HG02938 (cell line): ENCODE results near the gene SLC25A43.

Source experiments
- ATAC-seq: cut with Tn5 transposase; IDR thresholded peaks from one replicate; pipeline ENCODE4 v1.9.1; 2021; ENCODE audit warnings: mild to moderate bottlenecking, moderate library complexity; ENCODE audit not compliant: unreplicated experiment

The SLC25A43 gene

GRCh38 chrX:119495734-119496726 is 96.9 kb downstream of the SLC25A43 start:
- ATAC-seq, result no peak

DNA sequence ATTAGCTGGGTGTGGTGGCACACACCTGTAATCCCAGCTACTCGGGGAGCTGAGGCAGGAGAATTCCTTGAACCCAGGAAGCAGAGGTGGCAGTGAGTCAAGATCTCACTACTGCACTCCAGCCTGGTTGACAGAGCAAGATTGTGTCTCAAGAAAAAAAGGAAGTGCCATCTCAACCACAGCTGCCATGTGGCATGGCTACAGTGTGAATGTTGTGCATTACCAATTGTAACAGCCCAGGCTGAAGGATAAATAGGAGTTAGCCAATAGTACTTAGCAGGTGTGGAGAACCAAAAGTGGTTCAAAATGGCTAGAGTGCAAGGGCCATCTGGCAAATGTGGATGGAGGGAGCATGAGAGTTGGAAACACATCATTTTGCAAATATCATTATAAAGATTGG is 98.0 kb downstream of the SLC25A43 start:
- no peak for ATAC-seq

DNA sequence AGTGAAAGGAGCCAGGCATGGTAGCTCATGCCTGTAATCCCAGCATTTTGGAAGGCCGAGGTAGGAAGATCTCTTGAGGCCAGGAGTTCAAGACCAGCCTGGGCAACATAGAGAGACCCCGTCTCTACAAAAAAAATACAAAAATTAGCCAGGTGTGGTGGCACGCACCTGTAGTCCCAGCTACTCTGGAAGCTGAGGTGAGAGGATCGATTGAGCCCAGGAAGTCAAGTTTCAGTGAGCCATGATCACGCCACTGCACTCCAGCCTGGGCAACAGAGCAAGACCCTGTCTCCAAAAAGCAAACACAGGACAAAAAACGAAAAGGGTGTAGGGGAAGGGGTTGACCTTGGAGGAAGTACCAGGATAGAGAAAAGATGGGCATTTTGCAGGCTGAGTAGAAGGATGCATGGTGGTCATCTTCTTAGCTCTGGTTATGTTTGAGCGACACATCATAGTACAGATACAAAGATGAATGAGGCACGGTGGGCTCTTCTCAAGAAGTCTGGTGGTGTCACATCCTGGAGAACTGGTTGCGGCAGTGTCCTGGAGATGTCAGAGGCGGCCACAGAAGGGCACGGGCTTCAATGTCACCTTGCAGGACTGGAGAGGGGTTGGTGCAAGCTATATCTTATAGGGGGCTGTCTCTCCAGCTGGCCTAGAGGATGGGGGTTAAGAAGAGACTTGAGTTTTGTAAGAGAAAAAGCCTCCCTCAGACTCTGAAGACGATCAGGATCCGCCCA is 101.1 kb downstream of the SLC25A43 start:
- no peak for ATAC-seq

DNA sequence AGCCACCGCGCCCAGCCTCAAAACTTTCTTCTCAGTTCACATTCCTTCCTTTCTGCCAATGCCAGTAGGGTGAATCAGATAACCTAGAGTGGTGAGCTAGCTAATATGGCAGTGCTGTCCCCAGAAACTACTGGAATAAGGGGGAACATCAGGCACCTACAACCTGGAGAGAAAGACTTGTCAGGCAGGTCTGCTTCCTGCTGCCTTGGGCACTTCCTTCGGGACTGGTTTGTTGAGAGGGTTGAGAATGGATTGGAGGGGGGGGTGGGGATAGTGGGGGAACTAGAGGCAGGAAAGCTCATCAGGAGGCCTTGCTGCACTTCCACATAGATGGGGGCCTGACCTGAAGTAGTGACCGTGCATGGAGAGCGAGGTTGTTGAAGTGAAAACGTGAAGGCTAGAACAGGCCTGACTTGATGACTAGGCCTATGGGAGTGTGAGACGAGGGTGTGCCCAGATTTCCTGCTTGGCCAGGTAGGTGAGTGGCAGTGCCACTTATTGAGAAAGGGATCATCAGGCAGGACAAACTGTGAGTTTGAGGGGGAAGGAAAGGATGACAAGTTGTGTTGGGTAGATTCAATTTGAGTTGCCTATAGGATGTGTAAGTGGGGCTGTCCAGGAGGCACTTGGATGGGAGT is 102.5 kb downstream of the SLC25A43 start:
- no peak for ATAC-seq

GRCh38 chrX:119502727-119503483 is 103.8 kb downstream of the SLC25A43 start:
- ATAC-seq, result no peak

- ATAC-seq, result no peak
Observed at GRCh38 chrX:119503484-119503861, 104.3 kb downstream of the SLC25A43 start.
